Pericardium fibroblast (primary cell): Measurements from ENCODE around the gene GTF3C4. TPM values are rescaled to one million over a fixed set of nuclear protein-coding genes. Genes with fewer than 3 reads are reported as not detected.

Experiments used
- total RNA-seq: library from RNA; depleted of rRNA; stranded (reverse); fragments of >200 nt; gene quantifications from 2 replicates; pipeline ENCODE4 v1.2.3, GENCODE V29; 2015

Gene GTF3C4
- total RNA-seq: 9.5 and 13.4 TPM in 2 replicates

GRCh38 chr9:132670457-132671391 is at the start of gene GTF3C4:
GTF3C4 (plus strand) TSS chr9:132670464; CDS start chr9:132670599, 135 bp downstream.

GRCh38 chr9:132669698-132670456 is 387 bp upstream of the GTF3C4 start, which contains the start of gene DDX31:
DDX31 (minus strand) TSS chr9:132669983; CDS start chr9:132669934, 49 bp downstream.

Other genes starting within 250 kb of the GTF3C4 start
- gene BARHL1, start 87.9 kb upstream of the GTF3C4 start, total RNA-seq: not detected in 2 replicates
- gene DDX31, start 481 bp upstream of the GTF3C4 start, total RNA-seq: 9.3 and 11.6 TPM in 2 replicates
- 0.82 and 5.4 TPM in 2 replicates for gene AK8, start 207.8 kb downstream of the GTF3C4 start, total RNA-seq
- gene SPACA9, start 208.4 kb downstream of the GTF3C4 start, total RNA-seq: 2.0 and 7.3 TPM in 2 replicates